PC-9 (cell line): ENCODE results near the gene AKAP8L.

Experiments
- CTCF ChIP-seq: fragments of 200-600 bp; sonication (generic); conservative IDR thresholded peaks from 2 replicates; pipeline ENCODE4 v1.6.1; 2017; ENCODE audit warnings: mixed run types, antibody characterized with exemption, mild to moderate bottlenecking, moderate library complexity
- EZH2 ChIP-seq: fragments of 200-600 bp; sonication (generic); IDR thresholded peaks from 2 replicates; pipeline ENCODE4 v1.8.0; 2017; ENCODE audit warnings: antibody characterized with exemption, low read depth

GRCh38 chr19:15447057-15447456, 28.3 kb upstream of the AKAP8L start:
- no peak for TF ChIP-seq CTCF
- TF ChIP-seq EZH2: no peak
